Suppressor macrophage treated with lipopolysaccharide for 4 hours (primary cell): ENCODE results near the gene UPK1A.

Experiments used
- DNase-seq: peaks from one replicate; pipeline ENCODE4 v3.0.0-alpha.2; 2020

UPK1A gene

DNA sequence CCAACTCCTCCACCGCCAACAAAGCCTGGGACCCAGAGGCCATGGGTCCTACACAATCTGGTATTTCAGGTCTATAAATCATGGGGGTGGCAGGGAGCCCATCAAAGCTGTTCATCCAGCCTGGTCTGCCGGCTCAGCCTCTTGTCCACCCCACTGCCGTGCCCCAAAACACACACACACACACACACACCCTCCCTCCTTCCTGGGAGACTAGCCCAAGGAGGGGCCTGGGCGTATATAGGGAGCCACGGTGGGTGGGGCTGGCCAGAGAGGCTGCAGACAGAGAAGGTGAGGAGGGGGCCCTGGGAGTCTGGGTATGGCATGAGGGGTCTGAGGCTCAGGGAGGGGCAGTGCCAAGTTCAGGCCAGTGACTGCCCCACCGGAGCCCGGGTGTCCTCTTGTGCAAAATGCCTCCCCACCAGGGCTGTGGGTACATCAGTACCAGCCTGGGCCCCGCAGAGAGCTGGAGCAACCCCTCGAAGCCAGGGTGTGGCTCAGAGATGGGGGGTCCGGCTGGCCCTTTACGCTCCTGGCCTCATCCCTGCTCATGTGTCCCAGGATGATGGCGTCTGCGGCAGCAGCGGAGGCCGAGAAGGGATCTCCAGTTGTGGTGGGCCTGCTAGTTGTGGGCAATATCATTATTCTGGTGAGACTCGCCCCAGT, at the start of gene UPK1A:
UPK1A (plus strand) TSS at position 267 of the 663 bp plus-strand sequence; CDS start at position 563, 296 bp downstream.
- DNase-seq: no peak

DNA sequence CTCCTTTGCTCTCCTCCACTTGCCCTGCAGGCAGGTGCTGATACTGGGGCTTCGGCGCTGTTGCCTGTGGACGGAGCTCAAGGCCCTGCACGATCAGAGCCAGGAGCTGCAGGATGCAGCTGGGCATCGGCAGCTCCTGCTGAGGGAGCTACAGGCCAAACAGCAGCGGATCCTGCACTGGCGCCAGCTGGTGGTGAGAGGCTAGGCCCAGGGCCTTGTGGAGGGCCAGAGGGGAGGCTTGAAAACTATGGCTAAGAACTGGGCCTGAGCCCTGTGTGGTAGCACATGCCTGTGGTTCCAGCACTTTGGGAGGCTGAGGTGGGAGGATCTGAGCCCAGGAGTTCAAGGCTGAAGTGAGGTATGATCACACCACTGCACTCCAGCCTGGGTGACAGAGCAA, 47.5 kb upstream of the UPK1A start:
- DNase-seq: no peak

DNA sequence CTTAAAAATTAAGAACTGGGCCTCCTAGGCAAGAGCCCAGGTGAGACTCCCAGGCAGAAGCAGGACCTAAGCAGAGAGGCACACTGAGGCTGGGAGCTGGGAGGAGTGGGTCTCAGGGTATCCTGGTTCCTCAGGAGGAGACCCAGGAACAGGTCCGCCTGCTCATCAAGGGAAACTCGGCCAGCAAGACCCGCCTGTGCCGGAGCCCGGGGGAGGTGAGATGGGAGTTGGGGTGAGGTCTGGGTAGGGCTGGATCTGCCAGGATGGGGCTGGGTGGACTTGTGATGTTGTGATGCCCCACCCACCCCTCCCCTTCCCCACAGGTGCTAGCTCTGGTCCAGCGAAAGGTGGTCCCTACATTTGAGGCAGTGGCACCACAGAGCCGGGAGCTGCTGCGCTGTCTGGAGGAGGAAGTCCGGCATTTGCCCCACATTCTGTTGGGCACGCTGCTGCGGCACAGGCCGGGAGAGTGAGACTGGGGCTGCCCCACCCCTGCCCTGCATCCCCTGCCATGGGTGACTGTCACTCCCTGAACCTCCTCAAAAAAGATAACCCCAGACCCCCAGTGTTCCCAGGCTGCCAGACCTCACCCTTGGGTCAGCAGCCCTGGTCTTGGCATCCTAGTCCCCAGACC, 46.9 kb upstream of the UPK1A start:
- DNase-seq: no peak

DNA sequence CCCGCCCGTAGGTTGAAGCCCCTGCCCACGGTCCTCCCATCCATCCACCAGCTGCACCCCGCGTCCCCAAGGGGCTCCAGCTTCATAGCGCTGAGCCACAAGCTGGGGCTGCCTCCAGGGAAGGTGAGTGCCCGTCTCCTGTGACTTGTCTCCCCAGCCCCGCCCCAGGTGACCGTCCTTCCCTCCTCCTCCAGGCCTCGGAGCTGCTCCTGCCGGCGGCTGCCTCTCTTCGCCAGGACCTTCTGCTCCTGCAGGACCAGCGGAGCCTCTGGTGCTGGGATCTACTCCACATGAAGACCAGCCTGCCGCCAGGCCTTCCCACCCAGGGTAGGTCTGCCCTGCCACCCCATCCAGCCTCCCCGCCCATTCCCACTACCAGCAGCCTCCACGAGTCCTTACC, 46.3 kb upstream of the UPK1A start:
- DNase-seq: no peak

DNA sequence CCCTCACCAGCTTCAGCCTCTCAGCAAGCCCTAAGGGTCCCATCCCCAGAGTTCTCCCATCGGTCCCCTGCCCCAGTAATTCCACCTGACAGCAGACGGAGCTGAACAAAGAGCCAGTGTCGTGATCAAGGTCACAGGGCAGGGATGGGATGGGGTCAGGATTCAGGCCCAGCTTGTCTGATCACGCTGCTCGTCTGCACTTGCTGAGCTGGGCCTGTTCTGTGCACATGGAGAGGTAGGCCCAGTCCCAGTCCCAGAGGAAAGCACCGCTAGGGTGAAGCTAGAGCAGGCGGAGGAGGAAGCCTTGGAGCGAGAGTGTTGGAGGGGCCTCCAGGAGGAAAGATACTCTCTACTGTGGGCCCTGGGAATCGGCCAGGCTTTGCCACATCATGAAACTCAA, 44.6 kb upstream of the UPK1A start:
- DNase-seq: no peak

DNA sequence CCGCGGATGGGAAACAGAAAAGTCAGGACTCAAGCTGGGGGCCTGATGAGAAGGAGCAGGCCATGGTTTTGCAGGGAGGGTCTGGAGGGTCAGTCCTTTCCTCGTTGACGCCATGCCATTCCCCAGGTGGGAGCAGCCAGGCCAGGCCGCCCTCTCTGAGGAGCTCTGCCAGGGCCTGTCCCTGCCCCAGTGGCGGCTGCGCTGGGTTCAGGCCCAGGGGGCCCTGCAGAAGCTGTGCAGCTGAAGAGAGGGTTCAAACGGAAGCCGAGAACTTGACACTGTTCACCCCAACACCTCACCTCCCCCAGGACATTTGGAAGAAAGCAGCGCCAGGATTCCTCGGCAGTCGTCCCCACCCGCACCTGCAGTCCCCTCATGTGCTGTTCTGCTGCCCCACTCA, 43.6 kb upstream of the UPK1A start:
- no peak for DNase-seq

DNA sequence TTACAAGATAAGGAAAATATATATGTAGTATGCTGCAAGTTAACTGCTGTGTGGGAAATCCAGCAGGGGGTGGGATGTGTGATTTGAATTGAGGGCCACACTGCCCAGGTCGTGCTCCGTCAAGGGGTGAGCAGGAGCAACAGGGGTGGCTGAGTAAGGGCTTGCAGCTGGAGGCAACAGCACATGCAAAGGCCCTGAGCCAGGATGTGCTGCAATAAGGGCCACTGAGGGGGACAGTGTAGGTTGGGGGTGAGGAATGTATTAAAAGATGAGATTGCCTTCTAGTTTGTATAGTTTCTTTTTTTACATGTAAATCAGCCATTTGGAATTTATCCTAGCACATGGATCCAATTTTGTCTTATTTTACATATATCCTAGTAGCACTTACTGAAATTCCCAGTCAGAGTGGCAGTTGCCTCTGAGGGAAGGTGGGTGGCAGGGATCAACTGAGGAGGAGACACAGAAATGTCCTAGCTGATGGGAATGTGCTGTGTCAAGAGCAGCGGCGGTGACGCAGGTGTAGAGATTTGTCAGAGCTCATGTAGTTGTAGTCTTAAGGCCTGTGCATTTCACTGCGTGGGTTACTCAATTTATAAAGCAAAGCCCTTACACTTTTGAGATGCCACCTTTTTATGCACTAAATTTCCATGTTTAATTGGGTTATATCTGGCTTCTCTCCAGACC, 42.8 kb upstream of the UPK1A start:
- no peak for DNase-seq

DNA sequence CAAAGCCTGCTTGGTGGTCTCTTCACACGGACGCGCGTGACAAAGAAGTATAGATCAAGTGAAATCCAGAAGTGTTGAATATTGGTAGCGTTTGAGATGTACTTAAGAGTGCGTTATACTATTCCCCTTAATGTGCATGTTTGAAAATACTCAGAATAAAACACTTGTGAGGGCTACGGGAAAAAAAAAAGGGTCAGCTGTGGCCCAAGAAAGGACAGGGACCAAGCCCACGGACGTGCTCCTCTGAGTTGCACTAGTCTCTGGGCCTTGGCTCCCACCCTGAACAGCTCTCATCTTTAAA, 38.1 kb upstream of the UPK1A start:
- DNase-seq: no peak

DNA sequence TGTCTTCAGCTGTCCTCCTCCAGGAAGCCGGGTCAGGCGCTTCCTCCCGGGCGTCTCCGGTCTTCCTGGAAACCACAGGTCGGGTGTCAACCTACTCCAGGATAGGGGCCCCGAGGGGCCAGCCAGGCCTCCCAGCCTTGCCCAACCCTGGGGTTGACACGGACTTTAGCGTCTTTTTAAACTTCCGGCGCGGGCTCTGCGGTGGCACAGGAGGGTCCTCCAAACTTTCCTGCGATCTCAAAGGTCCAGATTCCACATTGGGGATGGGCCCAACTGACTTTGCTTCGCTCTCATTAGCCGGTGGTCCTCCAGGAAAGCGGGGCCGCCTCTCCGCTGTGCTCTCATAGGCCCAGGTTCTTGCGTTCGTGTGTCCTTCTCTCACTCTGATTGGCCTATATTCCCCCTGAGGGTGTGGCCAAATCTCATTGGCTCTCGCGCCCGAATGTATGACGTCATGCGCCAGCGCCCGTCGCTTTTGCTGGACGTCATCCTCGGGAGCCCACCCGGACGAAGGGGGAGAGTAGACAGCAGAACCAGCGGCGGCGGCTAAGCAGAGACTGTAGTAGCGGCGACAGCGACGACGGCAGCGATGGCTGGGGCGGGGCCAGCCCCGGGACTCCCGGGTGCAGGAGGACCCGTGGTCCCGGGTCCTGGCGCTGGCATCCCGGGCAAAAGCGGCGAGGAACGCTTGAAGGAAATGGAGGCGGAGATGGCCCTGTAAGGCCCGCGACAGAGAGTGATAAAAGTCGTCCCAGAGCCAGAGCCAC, 37.6 kb upstream of the UPK1A start, which contains the start of gene RBM42:
RBM42 (plus strand) TSS at position 472 of the 767 bp plus-strand sequence; CDS start at position 590, 118 bp downstream.
- peak; percentile 99 for DNase-seq

DNA sequence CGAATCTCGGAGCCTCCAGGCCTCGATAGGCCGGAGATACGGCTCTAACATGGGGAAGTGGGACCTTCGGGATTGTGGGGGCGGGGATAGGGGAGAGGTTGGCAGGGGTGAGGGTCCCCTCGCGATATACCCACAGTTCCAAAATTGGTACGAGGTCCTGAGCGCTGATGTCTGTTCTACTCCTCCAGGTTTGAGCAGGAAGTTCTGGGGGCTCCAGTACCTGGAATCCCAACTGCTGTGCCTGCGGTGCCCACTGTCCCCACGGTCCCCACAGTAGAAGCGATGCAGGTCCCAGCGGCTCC, 37.0 kb upstream of the UPK1A start:
- no peak for DNase-seq

DNA sequence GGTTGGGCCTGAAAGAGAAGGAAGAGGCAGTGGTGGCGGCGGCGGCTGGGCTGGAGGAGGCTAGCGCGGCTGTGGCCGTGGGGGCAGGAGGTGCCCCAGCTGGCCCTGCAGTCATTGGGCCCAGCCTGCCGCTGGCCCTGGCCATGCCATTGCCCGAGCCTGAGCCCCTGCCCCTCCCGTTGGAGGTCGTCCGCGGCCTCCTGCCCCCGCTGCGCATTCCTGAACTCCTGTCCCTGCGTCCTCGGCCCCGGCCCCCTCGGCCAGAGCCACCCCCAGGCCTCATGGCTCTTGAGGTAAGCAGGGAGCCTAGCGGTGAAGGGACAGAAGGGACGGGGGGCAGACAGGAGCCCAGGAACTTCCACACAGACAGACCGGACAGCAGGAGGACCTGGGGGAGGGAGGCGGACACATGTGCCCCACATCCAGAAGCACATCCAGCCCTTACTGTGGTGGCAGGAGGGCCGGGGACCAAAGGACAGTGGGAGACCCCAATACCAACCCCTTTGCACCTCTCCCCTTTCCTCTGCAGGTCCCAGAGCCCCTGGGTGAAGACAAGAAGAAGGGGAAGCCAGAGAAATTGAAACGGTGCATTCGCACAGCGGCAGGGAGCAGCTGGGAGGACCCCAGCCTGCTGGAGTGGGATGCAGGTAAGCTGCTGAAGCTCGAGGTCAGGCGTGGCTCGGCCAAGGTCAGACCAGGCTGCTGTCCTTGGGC, 32.4 kb upstream of the UPK1A start:
- DNase-seq: no peak

DNA sequence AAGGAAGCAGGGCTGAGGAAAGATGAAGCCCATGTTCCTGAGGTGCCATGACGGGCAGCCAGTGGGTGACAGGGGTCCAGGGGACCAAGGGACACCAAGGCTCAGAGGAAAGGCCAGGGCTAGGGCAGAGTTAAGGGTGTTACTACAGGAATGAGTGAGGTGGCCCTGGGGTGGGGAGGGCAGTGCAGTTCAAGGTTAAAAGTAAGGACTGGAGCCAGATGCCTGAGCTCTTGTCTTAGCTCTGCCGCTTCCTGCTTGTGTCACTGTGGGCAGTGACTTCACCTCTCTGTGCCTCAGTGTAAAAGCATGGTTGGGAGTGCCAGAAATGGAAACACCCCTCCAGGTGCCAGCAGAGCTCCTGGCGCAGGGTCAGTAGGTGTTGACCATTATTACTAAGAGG, 29.7 kb upstream of the UPK1A start:
- no peak for DNase-seq

DNA sequence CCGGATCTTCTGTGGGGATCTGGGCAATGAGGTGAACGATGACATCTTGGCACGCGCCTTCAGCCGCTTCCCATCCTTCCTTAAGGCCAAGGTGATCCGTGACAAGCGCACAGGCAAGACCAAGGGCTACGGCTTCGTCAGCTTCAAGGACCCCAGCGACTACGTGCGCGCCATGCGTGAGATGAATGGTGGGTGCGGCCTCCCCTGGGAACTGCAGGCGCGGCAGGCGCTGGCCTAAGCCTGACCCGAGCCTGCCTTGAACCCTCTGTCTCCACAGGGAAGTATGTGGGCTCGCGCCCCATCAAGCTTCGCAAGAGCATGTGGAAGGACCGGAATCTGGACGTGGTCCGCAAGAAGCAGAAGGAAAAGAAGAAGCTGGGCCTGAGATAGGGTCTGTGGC, 29.2 kb upstream of the UPK1A start:
- DNase-seq: no peak

DNA sequence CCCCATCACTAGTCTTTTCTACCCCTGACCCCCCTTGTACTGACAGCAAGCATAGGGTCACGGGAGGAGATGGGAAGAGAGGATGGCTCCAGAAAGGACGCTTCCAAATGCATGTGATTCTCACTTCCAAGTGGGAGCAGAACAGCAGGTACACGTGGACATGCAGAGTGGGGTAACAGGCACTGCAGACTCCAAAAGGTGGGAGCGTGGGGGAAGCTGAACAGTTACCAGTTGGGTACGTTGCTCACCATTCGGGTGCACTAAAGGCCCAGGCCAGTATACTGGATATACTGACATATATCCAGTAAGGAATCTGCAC, 27.0 kb upstream of the UPK1A start:
- DNase-seq: no peak

DNA sequence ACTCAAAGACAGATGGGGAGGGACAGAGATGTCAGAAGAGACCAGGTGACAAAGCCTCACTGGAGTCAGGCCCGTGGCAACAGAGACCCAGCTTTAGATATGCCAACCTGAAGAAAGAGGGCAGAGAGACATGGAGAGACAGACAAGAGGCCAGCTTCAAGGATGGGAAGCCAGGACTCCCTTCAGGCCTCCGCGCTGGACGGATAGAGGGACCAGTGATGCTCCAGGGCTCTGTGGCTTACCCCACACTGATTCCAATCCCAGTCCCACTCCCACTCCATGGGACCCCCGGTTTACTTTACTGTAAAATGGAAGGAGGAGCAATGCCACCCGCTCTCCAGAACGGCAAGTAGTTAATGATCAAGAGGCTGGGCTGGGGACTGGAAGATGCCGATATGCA, 26.5 kb upstream of the UPK1A start:
- DNase-seq: no peak

DNA sequence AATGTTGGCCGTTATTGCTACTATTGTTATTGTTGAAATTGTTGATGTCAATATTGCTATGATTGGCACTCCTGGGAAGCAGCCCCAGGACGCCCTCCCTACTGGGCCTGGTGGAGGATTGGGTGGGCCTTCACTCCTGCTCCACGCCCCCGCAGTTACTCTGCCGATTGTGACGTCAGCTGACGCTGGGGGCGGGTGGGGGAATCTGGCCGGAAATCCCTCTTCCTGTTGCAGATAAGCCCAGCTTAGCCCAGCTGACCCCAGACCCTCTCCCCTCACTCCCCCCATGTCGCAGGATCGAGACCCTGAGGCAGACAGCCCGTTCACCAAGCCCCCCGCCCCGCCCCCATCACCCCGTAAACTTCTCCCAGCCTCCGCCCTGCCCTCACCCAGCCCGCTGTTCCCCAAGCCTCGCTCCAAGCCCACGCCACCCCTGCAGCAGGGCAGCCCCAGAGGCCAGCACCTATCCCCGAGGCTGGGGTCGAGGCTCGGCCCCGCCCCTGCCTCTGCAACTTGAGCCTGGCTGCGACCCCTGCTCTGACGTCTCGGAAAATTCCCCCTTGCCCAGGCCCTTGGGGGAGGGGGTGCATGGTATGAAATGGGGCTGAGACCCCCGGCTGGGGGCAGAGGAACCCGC, 24.7 kb upstream of the UPK1A start, which contains the start of gene ETV2:
ETV2 (plus strand) TSS at position 231 of the 637 bp plus-strand sequence. CDS start 716 bp downstream, outside the sequence.
- peak; percentile 26 for DNase-seq

DNA sequence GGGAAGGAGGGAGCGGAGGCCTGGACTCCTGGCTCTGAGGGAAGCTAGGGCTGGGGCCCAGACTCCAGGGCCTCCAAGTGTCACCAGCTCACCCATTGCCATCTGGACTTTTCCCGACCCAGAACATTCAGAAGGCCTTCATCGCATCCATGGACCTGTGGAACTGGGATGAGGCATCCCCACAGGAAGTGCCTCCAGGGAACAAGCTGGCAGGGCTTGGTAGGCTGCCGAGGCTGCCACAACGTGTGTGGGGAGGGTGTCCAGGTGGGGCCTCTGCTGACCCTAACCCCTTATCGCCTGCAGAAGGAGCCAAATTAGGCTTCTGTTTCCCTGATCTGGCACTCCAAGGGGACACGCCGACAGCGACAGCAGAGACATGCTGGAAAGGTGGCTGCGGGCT, 24.0 kb upstream of the UPK1A start:
- DNase-seq: no peak

DNA sequence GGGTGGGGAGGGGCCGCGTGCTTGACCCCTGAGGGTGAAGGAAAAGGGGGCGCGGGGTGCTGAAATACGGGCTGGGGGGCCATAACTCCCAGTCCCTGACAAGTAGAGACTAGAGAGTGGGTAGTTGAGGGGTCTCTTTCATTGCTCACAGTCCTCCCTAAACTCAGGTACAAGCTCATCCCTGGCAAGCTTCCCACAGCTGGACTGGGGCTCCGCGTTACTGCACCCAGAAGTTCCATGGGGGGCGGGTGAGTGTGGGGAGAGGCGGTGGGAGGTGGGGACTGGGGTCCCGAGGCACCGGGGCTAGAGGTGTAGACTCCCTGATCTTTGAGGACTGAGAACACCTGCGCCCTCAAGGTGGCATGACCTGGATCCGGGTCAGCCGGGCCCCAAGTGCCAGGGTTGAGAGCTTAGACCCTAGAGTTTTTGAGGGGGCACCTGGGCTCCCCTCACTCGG, 23.5 kb upstream of the UPK1A start:
- no peak for DNase-seq

DNA sequence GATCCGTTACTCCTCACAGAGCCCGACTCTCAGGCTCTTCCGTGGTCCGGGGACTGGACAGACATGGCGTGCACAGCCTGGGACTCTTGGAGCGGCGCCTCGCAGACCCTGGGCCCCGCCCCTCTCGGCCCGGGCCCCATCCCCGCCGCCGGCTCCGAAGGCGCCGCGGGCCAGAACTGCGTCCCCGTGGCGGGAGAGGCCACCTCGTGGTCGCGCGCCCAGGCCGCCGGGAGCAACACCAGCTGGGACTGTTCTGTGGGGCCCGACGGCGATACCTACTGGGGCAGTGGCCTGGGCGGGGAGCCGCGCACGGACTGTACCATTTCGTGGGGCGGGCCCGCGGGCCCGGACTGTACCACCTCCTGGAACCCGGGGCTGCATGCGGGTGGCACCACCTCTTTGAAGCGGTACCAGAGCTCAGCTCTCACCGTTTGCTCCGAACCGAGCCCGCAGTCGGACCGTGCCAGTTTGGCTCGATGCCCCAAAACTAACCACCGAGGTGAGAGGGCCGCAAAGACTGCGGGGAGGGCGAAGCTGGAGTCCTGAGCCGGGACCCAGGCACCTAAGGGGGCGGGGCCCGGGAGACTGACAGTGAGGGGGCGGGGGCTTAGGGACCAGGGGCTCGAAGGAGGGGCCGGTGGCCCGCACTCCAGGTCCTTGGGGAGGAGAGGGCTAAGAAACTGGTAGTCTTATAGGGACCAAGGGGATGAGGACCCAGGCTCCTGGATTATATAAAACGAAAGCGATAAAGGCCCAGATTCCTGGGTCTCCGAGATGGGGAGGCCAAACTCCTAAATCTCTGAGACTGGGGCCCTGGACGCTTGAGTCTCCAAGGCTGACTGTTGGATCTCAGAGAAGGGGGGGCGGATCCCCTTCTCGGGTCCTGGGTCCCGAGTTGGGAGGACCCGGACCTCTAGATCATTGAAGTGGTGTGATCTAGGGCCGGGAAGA, 22.8 kb upstream of the UPK1A start:
- DNase-seq: peak; percentile 74

DNA sequence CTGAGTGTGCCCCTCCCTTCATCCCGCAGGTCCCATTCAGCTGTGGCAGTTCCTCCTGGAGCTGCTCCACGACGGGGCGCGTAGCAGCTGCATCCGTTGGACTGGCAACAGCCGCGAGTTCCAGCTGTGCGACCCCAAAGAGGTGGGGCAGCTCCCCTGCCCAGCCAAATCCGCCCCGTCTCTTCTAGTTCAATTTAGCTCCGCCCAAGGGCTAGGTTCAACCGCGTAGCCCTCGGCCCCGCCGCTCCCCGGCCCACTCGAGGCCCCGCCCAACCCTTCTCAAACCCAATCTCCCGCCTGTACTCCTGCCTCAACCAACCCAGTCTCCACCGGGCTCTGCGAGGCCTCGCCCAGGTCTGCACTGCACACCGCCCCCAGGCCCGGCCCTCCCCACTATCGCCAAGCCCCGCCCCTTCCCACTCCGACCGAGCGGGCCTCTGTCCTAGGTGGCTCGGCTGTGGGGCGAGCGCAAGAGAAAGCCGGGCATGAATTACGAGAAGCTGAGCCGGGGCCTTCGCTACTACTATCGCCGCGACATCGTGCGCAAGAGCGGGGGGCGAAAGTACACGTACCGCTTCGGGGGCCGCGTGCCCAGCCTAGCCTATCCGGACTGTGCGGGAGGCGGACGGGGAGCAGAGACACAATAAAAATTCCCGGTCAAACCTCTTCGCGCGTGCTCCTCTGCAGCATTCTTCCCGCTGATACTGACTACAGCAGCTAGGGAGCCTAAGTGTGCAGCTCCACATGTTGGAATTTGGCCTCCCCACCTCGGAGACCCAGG, 21.9 kb upstream of the UPK1A start:
- peak; percentile 94 for DNase-seq
